Nephron progenitor cell (in vitro differentiated cells): Measurements from ENCODE around the gene PAXIP1.
"Not testable (repeated sequence)": the region's sequence is repeated elsewhere in the genome, so short reads cannot be mapped to it uniquely, and the experiment has no call there.

Experiments
- DNase-seq: peaks from one replicate; pipeline ENCODE4 v3.0.0; 2021
- H3K27ac Mint-ChIP-seq: 2 replicates; pipeline ENCODE4 v1.8.0; 2021; ENCODE audit warnings: mild to moderate bottlenecking, moderate library complexity, mixed read lengths
- H3K27me3 Mint-ChIP-seq: 2 replicates; pipeline ENCODE4 v1.8.0; 2021; ENCODE audit warnings: mild to moderate bottlenecking, low read depth, mixed read lengths; ENCODE audit not compliant: poor library complexity
- H3K36me3 Mint-ChIP-seq: 2 replicates; pipeline ENCODE4 v1.8.0; 2021; ENCODE audit warnings: low read depth, mixed read lengths
- H3K4me1 Mint-ChIP-seq: 2 replicates; pipeline ENCODE4 v1.8.0; 2021; ENCODE audit warnings: mixed read lengths
- H3K4me3 Mint-ChIP-seq: 2 replicates; pipeline ENCODE4 v1.8.0; 2021; ENCODE audit warnings: mild to moderate bottlenecking, moderate library complexity, mixed read lengths
- H3K9me3 Mint-ChIP-seq: 2 replicates; pipeline ENCODE4 v1.8.0; 2021; ENCODE audit warnings: mild to moderate bottlenecking, moderate library complexity, mixed read lengths
- CTCF ChIP-seq: fragments of 200-600 bp; sonication (generic); IDR thresholded peaks from 2 replicates; pipeline ENCODE4 v1.5.0; 2021; ENCODE audit warnings: antibody characterized with exemption

Gene PAXIP1

GRCh38 chr7:154931906-154932305 is 71.0 kb downstream of the PAXIP1 start:
- TF ChIP-seq CTCF: no peak
- Mint-ChIP-seq H3K4me3 (no peak overlapping the region), H3K27me3 (peaks cover 18% of the 10 kb centered on the region), H3K36me3 (peaks cover 7% of the 10 kb centered on the region), H3K4me1 (peaks cover 12% of the 10 kb centered on the region), H3K9me3 (peaks cover 46% of the 10 kb centered on the region), H3K27ac (no peak overlapping the region)
- DNase-seq: no peak

- Mint-ChIP-seq H3K4me3 (no peak overlapping the region), H3K4me1 (peaks cover 12% of the 10 kb centered on the region), H3K27me3 (peaks cover 14% of the 10 kb centered on the region)
Observed at GRCh38 chr7:154929006-154929726, 73.8 kb downstream of the PAXIP1 start.

GRCh38 chr7:154928136-154929005 is 74.6 kb downstream of the PAXIP1 start:
- TF ChIP-seq CTCF: no peak
- Mint-ChIP-seq H3K9me3 (peaks cover 15% of the 10 kb centered on the region), H3K4me3 (no peak overlapping the region), H3K27me3 (peaks cover 21% of the 10 kb centered on the region), H3K36me3 (no peaks in the 10 kb centered on the region), H3K27ac (no peak overlapping the region), H3K4me1 (peaks cover 12% of the 10 kb centered on the region)
- DNase-seq: no peak

More at GRCh38 chr7:154929006-154929726, 73.8 kb downstream of the PAXIP1 start:
- no peak for TF ChIP-seq CTCF
- no peak overlapping the region for H3K27ac Mint-ChIP-seq
- H3K9me3 Mint-ChIP-seq: peaks cover 23% of the 10 kb centered on the region
- no peaks in the 10 kb centered on the region for H3K36me3 Mint-ChIP-seq
- DNase-seq: no peak

- no peak overlapping the region for H3K4me3 Mint-ChIP-seq
- peaks cover 12% of the 10 kb centered on the region for H3K4me1 Mint-ChIP-seq
- peak; percentile 60 for TF ChIP-seq CTCF
- H3K27me3 Mint-ChIP-seq: peaks cover 23% of the 10 kb centered on the region
- H3K27ac Mint-ChIP-seq: no peak overlapping the region
- H3K36me3 Mint-ChIP-seq: no peaks in the 10 kb centered on the region
- peaks cover 10% of the 10 kb centered on the region for H3K9me3 Mint-ChIP-seq
- peak; percentile 61 for DNase-seq
Observed at GRCh38 chr7:154927624-154928125, 75.2 kb downstream of the PAXIP1 start.

GRCh38 chr7:154922472-154922871 is 80.5 kb downstream of the PAXIP1 start:
- not testable (repeated sequence) for H3K36me3 Mint-ChIP-seq, DNase-seq, H3K4me3 Mint-ChIP-seq, H3K27ac Mint-ChIP-seq, H3K4me1 Mint-ChIP-seq, H3K9me3 Mint-ChIP-seq
- peaks cover 11% of the 10 kb centered on the region for H3K27me3 Mint-ChIP-seq
